GM12872 (cell line): ENCODE data around the gene NPHS1.

Source experiments
- TF ChIP-seq, protein P1 (sequence below): IDR thresholded peaks from 3 replicates; pipeline ENCODE4 v1.5.1; 2011; ENCODE audit warnings: low read depth, mild to moderate bottlenecking, low read length, moderate library complexity; ENCODE audit not compliant: insufficient read depth

The NPHS1 gene

DNA sequence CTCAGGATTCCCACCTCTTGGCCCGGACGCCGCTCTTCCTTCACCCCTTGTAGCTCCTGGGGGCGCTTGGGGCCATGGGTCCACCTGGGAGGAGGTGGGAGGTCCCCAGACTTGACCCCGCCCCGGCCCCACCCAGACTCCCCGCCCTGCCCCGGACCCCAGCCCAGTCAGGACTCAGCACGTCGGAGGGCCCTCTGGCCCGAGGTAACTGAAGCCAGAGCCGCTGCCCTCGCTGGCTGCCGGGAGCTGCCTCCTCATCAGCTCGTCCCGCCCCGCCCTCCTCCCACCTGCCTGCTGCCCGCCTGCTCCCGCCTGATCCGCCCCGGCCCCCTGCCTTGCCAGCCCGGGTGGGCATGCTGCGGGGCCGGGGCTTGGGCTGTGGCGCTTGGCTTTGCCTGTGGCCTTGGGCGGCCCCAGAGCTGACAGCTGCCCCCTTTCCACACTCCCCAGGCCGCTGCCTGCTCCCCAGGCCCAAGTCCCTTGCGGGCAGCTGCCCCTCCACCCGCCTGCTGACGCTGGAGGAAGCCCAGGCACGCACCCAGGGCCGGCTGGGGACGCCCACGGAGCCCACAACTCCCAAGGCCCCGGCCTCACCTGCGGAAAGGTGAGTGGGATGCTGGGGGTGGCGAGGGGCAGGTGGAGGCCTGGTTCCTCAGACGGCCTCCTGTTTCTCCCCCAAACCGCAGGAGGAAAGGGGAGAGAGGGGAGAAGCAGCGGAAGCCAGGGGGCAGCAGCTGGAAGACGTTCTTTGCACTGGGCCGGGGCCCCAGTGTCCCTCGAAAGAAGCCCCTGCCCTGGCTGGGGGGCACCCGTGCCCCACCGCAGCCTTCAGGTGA, 67.6 kb downstream of the NPHS1 start:
- TF ChIP-seq, protein P1, sequence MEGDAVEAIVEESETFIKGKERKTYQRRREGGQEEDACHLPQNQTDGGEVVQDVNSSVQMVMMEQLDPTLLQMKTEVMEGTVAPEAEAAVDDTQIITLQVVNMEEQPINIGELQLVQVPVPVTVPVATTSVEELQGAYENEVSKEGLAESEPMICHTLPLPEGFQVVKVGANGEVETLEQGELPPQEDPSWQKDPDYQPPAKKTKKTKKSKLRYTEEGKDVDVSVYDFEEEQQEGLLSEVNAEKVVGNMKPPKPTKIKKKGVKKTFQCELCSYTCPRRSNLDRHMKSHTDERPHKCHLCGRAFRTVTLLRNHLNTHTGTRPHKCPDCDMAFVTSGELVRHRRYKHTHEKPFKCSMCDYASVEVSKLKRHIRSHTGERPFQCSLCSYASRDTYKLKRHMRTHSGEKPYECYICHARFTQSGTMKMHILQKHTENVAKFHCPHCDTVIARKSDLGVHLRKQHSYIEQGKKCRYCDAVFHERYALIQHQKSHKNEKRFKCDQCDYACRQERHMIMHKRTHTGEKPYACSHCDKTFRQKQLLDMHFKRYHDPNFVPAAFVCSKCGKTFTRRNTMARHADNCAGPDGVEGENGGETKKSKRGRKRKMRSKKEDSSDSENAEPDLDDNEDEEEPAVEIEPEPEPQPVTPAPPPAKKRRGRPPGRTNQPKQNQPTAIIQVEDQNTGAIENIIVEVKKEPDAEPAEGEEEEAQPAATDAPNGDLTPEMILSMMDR = no peak

DNA sequence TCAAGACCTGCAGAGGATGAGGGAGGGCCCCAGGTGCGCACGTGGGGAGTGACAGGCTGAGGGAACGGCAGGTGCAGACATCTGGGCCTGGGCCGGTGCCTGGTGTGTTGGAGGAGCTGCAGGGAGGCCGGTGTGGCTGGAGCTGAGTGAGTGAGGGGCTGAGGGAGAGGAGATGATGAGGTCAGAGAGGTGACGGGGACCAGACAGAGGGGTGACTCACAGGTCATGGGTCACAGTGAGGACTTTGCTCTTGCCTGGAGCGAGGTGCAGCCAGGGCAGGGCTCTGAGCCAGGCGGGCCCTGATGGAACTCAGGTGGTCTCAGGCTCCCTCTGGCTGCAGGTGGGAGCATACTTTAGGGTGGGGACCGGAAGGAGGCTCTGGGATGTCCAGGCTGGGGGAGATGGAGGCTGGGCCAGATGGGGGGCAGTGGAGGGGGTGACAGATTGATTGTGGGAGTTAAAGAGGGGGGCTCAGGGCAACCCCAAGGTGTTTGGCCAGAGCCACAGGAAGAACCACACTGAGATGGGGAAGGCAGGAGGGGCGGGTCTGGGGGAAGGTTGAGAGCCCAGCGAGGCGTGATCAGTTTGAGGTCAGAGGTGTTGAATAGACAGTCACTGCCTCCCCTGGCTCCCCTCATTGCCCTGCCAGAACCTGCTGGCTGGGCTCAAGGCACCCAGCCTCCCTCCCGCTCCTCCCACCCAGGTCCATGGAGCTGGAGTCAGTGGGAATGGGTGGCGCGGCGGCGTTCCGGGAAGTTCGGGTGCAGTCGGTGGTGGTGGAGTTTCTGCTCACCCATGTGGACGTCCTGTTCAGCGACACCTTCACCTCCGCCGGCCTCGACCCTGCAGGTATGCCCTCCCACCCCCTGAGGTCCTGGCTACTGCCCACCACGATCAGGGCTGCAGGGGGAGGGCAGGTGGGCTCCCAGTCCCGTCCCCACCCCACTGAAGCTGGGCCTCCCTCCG, 68.6 kb downstream of the NPHS1 start:
- TF ChIP-seq, protein P1 = no peak

DNA sequence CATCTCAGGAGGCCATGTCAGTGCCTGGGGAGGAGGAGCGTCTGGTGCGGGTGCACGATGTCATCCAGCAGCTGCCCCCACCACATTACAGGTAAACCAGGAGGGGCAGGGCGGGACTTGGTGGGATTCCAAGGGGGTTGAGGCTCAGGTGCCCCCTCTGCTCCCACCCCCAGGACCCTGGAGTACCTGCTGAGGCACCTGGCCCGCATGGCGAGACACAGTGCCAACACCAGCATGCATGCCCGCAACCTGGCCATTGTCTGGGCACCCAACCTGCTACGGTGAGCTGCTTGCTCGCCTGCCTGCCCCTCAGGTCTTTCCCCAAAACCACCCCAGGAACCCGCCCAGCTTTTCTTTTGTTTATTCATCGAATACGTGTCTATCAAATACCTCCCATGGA, 69.7 kb downstream of the NPHS1 start:
- TF ChIP-seq, protein P1 = no peak

DNA sequence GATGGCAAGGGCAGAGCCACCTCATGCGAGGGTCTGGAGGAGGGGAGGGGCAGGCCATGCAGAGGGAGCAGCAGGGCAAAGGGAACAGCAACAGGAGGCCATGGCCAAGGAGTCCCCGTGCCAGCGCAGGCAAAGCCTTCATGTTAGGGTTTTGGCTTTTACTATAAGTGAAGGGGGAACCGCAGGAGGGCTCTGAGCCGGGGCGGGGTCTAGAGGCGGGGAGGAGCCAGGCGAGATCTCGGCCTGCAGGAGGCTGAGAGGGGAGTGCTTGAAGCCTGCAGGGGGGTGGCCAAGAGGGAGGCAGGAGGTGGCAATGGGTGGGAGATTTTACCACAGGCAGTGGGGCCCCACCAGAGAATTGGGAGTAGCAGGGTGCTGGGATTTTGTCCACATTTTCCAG, 70.7 kb downstream of the NPHS1 start:
- TF ChIP-seq, protein P1 = no peak

DNA sequence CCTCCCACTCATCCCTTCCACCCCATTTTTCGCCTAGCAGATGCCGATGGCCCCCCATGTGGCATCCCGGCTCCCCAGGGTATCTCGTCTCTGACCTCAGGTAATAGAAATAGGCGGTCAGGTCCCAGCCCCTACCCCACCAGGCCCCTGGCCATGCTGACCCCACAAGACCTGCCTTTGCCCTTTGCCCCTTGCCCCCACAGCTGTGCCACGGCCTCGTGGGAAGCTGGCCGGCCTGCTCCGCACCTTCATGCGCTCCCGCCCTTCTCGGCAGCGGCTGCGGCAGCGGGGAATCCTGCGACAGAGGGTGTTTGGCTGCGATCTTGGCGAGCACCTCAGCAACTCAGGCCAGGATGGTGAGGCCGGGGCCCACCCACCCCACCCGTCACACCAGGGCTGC, 71.6 kb downstream of the NPHS1 start:
- TF ChIP-seq, protein P1 = no peak

DNA sequence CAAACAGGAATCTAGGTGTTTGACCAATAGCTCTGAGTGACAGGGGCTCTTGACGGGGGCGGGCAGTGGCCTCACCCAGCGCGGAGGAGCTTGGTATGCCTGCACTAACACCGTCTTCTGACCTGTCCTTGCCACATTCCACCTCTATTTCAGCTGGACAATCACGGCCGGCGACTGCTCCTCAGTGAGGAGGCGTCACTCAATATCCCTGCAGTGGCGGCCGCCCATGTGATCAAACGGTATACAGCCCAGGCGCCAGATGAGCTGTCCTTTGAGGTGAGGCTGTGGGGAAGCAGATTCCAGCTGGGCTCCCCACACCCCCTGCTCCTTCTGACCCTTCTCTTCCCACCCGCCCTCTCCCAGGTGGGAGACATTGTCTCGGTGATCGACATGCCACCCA, 72.2 kb downstream of the NPHS1 start:
- TF ChIP-seq, protein P1 = no peak

DNA sequence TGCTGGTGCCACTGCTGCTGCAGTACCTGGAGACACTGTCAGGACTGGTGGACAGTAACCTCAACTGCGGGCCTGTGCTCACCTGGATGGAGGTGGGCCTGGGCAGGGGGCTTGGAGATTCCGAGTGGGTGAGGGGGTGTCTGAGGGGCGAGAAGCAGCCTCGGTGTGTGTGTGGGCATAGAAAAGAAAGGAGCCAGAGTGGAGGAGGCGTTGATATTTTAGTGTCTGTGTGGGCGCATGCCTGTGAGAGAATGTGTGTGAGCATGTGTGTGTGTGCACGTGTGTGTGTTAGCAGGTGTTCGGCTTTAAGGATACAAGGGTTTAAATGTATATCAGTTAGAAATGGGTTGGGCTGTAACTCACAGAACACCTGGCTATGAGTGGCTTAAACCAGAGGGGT, 73.3 kb downstream of the NPHS1 start:
- TF ChIP-seq, protein P1 = no peak
